ENCODE results near the gene LDAH. TPM values are rescaled to one million over a fixed set of nuclear protein-coding genes. Genes with fewer than 3 reads are reported as not detected.

Gene LDAH
- total RNA-seq, 1 donor = 17.4 TPM

- no peak for DNase-seq (ENCODE audit: insufficient read length, low spot score, missing footprints)
- H2AFZ ChIP-seq (ENCODE audit: low read length) = no peak overlapping the region
- TF ChIP-seq CTCF (IDR thresholded peaks at IDR 0.05; ENCODE audit: extremely low read depth, low read depth, low read length) = no peak
- no peaks in the 10 kb centered on the region for H3K4me1 ChIP-seq (ENCODE audit: insufficient read depth, low read length)
- no peak overlapping the region for H3K27ac ChIP-seq (ENCODE audit: low read depth, low read length)
- H3K79me2 ChIP-seq (ENCODE audit: insufficient read depth, low read length) = no peaks in the 10 kb centered on the region
- H3K4me3 ChIP-seq (ENCODE audit: insufficient read depth, low read length) = no peak overlapping the region
- H3K36me3 ChIP-seq (ENCODE audit: insufficient read depth, low read length) = no peaks in the 10 kb centered on the region
- no peak overlapping the region for H3K4me2 ChIP-seq (ENCODE audit: insufficient read depth, low read length)
- no peaks in the 10 kb centered on the region for H3K27me3 ChIP-seq (ENCODE audit: insufficient read depth, low read length)
- H4K20me1 ChIP-seq (ENCODE audit: insufficient read depth, low read length) = no peaks in the 10 kb centered on the region
- no peaks in the 10 kb centered on the region for H3K9me3 ChIP-seq (ENCODE audit: low read depth, low read length)
Measured at GRCh38 chr2:20752293-20752692, 70.6 kb downstream of the LDAH start.

DNA sequence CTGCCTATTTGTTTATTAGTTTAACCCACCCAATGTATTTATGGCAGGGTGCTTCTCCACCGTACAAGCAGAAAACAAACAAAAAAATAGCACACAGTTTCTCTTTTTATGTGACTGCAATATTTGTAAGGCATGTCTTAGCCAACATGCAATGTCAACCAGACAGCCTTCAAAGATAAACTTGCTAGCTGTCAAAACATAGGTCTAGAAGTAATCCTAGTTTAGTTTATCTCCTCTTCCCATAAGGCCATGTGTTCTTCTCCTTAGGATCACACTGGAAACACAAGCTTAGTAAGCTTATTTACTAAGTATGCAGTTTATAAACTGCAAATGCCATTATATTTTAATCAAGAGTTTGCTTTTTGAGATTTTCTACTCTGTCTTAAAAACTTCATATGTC is 75.6 kb downstream of the LDAH start:
- no peaks in the 10 kb centered on the region for H3K4me1 ChIP-seq (ENCODE audit: insufficient read depth, low read length)
- H2AFZ ChIP-seq (ENCODE audit: low read length) = no peak overlapping the region
- H4K20me1 ChIP-seq (ENCODE audit: insufficient read depth, low read length) = no peaks in the 10 kb centered on the region
- no peak for TF ChIP-seq CTCF (IDR thresholded peaks at IDR 0.05; ENCODE audit: extremely low read depth, low read depth, low read length)
- no peaks in the 10 kb centered on the region for H3K9me3 ChIP-seq (ENCODE audit: low read depth, low read length)
- H3K27ac ChIP-seq (ENCODE audit: low read depth, low read length) = no peak overlapping the region
- H3K36me3 ChIP-seq (ENCODE audit: insufficient read depth, low read length) = no peaks in the 10 kb centered on the region
- H3K27me3 ChIP-seq (ENCODE audit: insufficient read depth, low read length) = no peaks in the 10 kb centered on the region
- H3K79me2 ChIP-seq (ENCODE audit: insufficient read depth, low read length) = no peaks in the 10 kb centered on the region
- H3K4me2 ChIP-seq (ENCODE audit: insufficient read depth, low read length) = no peak overlapping the region
- DNase-seq (ENCODE audit: insufficient read length, low spot score, missing footprints) = no peak
- no peak overlapping the region for H3K4me3 ChIP-seq (ENCODE audit: insufficient read depth, low read length)

DNA sequence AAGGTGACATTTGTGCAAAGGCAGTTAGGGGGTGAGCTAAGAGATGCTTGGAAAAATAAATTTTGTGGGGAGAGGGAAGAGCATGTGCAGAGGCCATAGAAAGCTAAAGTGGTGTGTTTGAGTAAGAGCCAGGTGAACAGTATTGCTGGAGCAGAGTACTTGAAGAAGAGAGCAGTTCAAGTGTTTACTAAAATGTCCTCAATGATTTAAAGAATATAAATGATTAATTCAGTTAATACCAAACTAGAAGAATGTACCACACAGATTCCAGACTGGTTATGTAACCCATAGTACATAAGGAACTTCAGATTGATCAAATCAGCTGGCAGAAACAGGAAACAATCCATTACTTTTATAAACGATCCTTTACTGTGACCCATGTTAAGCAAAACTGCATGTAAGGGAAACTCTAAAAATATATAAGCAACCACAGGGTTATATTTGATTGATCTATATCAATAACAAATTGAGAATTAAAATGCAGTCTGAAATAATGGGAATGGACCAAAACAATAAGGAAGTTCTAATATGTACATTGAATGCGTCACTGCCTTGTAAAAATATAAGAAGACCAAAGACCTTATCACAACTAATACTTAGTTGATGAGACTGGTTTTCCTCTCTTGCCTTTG is 76.9 kb downstream of the LDAH start:
- H3K9me3 ChIP-seq (ENCODE audit: low read depth, low read length) = no peaks in the 10 kb centered on the region
- DNase-seq (ENCODE audit: insufficient read length, low spot score, missing footprints) = no peak
- H3K27me3 ChIP-seq (ENCODE audit: insufficient read depth, low read length) = no peaks in the 10 kb centered on the region
- H3K4me3 ChIP-seq (ENCODE audit: insufficient read depth, low read length) = no peak overlapping the region
- H4K20me1 ChIP-seq (ENCODE audit: insufficient read depth, low read length) = no peaks in the 10 kb centered on the region
- no peaks in the 10 kb centered on the region for H3K79me2 ChIP-seq (ENCODE audit: insufficient read depth, low read length)
- H3K4me2 ChIP-seq (ENCODE audit: insufficient read depth, low read length) = no peak overlapping the region
- H3K36me3 ChIP-seq (ENCODE audit: insufficient read depth, low read length) = no peaks in the 10 kb centered on the region
- H3K4me1 ChIP-seq (ENCODE audit: insufficient read depth, low read length) = no peaks in the 10 kb centered on the region
- no peak overlapping the region for H3K27ac ChIP-seq (ENCODE audit: low read depth, low read length)
- H2AFZ ChIP-seq (ENCODE audit: low read length) = no peak overlapping the region
- TF ChIP-seq CTCF (IDR thresholded peaks at IDR 0.05; ENCODE audit: extremely low read depth, low read depth, low read length) = no peak

DNA sequence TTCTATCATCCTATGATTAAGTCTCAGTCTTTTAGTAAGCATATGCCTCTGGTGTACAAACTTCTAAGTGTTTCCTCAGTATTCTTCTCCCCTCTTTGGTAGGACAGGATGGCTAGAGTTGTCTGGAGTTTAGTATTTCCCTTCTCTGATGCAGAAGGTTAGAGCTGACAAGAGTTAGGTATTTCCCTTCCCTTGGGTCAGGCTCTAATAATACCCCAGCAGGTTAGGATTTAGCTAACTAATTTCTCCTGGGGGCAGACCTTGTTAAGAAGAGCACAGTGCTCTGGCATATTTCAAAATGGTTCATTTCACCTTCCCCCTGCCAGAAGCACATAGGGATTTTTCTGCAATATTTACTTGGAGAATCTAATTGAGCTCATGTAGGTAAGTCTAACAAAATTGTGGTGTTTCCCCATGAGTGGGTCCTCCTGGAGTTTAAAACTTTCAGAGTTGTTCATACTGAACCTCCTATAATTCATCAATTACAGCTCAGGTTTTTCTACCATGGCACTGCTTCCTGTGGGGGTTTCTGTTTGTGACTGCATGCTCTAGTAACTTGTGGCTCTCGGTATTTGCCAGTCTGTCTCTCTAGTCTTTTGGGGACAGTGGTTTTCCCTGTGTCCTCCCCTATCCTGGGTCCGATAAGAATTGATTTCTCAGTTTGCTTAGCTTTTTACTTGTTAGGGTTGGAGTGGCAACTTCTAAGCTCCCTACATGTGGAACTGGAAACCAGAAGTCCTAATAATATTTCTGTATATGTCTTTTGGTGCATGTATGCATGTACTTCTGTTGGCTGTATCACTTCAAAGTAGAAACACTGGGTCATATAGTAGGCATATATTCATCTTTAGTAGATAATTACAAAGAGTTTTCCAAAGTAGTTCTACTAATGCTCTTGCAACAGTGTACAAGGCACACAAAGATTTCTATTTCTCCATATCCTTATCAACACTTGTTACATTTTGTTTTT is 78.2 kb downstream of the LDAH start:
- H3K4me1 ChIP-seq (ENCODE audit: insufficient read depth, low read length) = no peaks in the 10 kb centered on the region
- H4K20me1 ChIP-seq (ENCODE audit: insufficient read depth, low read length) = no peaks in the 10 kb centered on the region
- H3K4me3 ChIP-seq (ENCODE audit: insufficient read depth, low read length) = no peak overlapping the region
- no peaks in the 10 kb centered on the region for H3K79me2 ChIP-seq (ENCODE audit: insufficient read depth, low read length)
- H3K27me3 ChIP-seq (ENCODE audit: insufficient read depth, low read length) = no peaks in the 10 kb centered on the region
- no peak overlapping the region for H2AFZ ChIP-seq (ENCODE audit: low read length)
- no peak for DNase-seq (ENCODE audit: insufficient read length, low spot score, missing footprints)
- H3K4me2 ChIP-seq (ENCODE audit: insufficient read depth, low read length) = no peak overlapping the region
- H3K27ac ChIP-seq (ENCODE audit: low read depth, low read length) = no peak overlapping the region
- TF ChIP-seq CTCF (IDR thresholded peaks at IDR 0.05; ENCODE audit: extremely low read depth, low read depth, low read length) = no peak
- H3K9me3 ChIP-seq (ENCODE audit: low read depth, low read length) = no peaks in the 10 kb centered on the region
- H3K36me3 ChIP-seq (ENCODE audit: insufficient read depth, low read length) = no peaks in the 10 kb centered on the region
